Fibroblast of lung (primary cell): Measurements from ENCODE around the gene METRNL. TPM values are rescaled to one million over a fixed set of nuclear protein-coding genes. Genes with fewer than 3 reads are reported as not detected.

ENCODE experiments used
- DNase-seq, 2 donors: peaks; one replicate each; pipeline versions ENCODE4 v3.0.0 to v3.0.0-alpha.2; 2010; ENCODE audit warnings: low read depth in 2 of 2
- H2AFZ ChIP-seq: 2 replicates; pipeline ENCODE4 v1.5.1; 2012; ENCODE audit warnings: low read length, control low read depth, inconsistent platforms
- H3K27ac ChIP-seq: 2 replicates; pipeline ENCODE4 v1.5.1; 2011; ENCODE audit warnings: low read length, control low read depth; ENCODE audit not compliant: insufficient read depth
- H3K27me3 ChIP-seq: 2 replicates; pipeline ENCODE4 v1.5.1; 2011; ENCODE audit warnings: mild to moderate bottlenecking, low read length; ENCODE audit not compliant: control insufficient read depth, insufficient read depth
- H3K36me3 ChIP-seq: 2 replicates; pipeline ENCODE4 v1.5.1; 2011; ENCODE audit warnings: low read length; ENCODE audit not compliant: control insufficient read depth, insufficient read depth
- H3K4me1 ChIP-seq: 2 replicates; pipeline ENCODE4 v1.5.1; 2011; ENCODE audit warnings: low read length; ENCODE audit not compliant: control insufficient read depth, insufficient read depth; ENCODE audit errors: extremely low read depth
- H3K4me2 ChIP-seq: 2 replicates; pipeline ENCODE4 v1.5.1; 2011; ENCODE audit warnings: low read length, control low read depth; ENCODE audit not compliant: insufficient read depth; ENCODE audit errors: extremely low read depth
- H3K4me3 ChIP-seq, 4 experiments: fragments of 200-600 bp in 1 of 4; sonication (generic) in 1 of 4; replicated peaks in 1 of 4; 2 replicates each; pipeline ENCODE4 v1.5.1; 2011 to 2016; ENCODE audit warnings: low read length in 4 of 4, low read depth in 3 of 4, mild to moderate bottlenecking in 3 of 4, control low read depth in 2 of 4, inconsistent platforms in 1 of 4, mixed read lengths in 1 of 4; ENCODE audit not compliant: insufficient read depth in 1 of 4; ENCODE audit errors: control extremely low read depth in 1 of 4
- H3K79me2 ChIP-seq: 2 replicates; pipeline ENCODE4 v1.5.1; 2012; ENCODE audit warnings: mild to moderate bottlenecking, low read length, inconsistent platforms; ENCODE audit not compliant: control insufficient read depth, insufficient read depth
- H3K9ac ChIP-seq: 2 replicates; pipeline ENCODE4 v1.5.1; 2011; ENCODE audit warnings: mild to moderate bottlenecking, low read length, control low read depth; ENCODE audit not compliant: insufficient read depth
- H3K9me3 ChIP-seq: 2 replicates; pipeline ENCODE4 v1.5.1; 2012; ENCODE audit warnings: low read depth, low read length; ENCODE audit not compliant: control insufficient read depth, insufficient read depth
- H4K20me1 ChIP-seq: 2 replicates; pipeline ENCODE4 v1.5.1; 2011; ENCODE audit warnings: low read length; ENCODE audit not compliant: control insufficient read depth, insufficient read depth; ENCODE audit errors: extremely low read depth
- EZH2 ChIP-seq: IDR thresholded peaks from 2 replicates; pipeline ENCODE4 v1.5.1; 2012; ENCODE audit warnings: low read length, control low read depth, mild to moderate bottlenecking; ENCODE audit errors: missing control alignments
- polyA plus RNA-seq, 2 donors: library from polyadenylated mRNA; depleted of rRNA in 1 of 2; stranded (reverse) in 1 of 2; unstranded in 1 of 2; fragments of >200 nt; gene quantifications; 2 replicates each; pipeline ENCODE4 v1.2.1, GENCODE V29; 2011 to 2012; ENCODE audit warnings: missing spikeins in 1 of 2
- total RNA-seq: library from RNA; depleted of rRNA; stranded (reverse); fragments of >200 nt; gene quantifications from 2 replicates; pipeline ENCODE4 v1.2.1, GENCODE V29; 2014
- TF ChIP-seq, protein P1 (sequence below), 2 donors: IDR thresholded peaks in 1 of 2; conservative IDR thresholded peaks in 1 of 2; 1 replicate in 1 of 2; 2 replicates in 1 of 2; pipeline ENCODE4 v1.5.1; 2011 to 2012; ENCODE audit warnings: low read length in 2 of 2, control low read depth in 1 of 2, inconsistent platforms in 1 of 2, low read depth in 1 of 2, mild to moderate bottlenecking in 1 of 2

METRNL gene
- total and polyA plus RNA-seq, 2 donors (not counting 1 experiment from before 2014, with no cell fraction given): 27.0 to 120 TPM

DNA sequence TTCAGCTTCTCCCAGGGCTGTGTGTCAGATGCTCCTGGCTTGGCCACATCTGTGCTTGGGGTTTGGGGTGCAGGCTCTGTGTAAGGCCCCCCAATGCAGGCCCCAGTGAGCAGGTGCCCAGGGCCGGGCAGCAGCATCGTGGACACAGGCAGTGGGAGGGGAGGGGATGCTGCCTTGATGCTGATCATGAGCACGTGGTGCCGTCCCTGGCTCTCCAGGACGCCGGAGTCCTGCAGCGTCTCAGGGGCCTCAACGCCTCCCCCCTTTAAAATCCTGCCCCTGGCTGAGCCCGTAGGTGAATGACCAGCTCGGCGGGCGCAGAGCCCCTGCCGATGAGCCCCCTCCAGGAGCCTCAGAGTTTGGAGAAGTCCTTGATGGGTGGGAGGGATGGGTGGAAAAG lies 9.0 kb downstream of the METRNL start:
- peaks cover 80% of the 10 kb centered on the region for H3K79me2 ChIP-seq

DNA sequence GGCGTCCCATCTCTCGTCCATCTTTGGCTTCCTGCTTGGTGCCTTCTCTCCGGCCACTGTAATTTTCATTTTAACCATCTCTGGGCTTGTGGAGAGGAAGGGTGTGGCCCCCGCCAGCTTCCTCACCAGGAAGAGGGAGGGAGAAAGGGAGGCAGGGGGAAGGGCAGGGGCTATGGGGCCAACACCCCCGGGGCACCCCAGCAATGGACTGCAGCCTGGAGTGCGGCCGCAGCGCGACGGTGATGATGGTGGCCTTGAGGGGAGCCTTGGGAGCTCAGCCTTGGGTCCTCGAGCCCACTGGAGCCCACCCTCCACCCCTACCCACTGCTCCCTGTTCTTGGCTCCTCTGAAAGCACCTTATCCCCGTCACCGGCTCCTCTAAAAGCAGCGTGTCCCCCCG lies 9.5 kb downstream of the METRNL start:
- TF ChIP-seq, protein P1, sequence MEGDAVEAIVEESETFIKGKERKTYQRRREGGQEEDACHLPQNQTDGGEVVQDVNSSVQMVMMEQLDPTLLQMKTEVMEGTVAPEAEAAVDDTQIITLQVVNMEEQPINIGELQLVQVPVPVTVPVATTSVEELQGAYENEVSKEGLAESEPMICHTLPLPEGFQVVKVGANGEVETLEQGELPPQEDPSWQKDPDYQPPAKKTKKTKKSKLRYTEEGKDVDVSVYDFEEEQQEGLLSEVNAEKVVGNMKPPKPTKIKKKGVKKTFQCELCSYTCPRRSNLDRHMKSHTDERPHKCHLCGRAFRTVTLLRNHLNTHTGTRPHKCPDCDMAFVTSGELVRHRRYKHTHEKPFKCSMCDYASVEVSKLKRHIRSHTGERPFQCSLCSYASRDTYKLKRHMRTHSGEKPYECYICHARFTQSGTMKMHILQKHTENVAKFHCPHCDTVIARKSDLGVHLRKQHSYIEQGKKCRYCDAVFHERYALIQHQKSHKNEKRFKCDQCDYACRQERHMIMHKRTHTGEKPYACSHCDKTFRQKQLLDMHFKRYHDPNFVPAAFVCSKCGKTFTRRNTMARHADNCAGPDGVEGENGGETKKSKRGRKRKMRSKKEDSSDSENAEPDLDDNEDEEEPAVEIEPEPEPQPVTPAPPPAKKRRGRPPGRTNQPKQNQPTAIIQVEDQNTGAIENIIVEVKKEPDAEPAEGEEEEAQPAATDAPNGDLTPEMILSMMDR (conservative IDR thresholded peaks at IDR 0.05 in 1 of 2, IDR thresholded peaks at IDR 0.05 in 1 of 2; ENCODE audit: low read depth in 1 of 2, low read length in 2 of 2): no peak
- TF ChIP-seq EZH2: no peak
- Histone ChIP-seq H4K20me1 (no peaks in the 10 kb centered on the region), H3K79me2 (peaks cover 80% of the 10 kb centered on the region)

More for the DNA sequence above, 9.0 kb downstream of the METRNL start:
- TF ChIP-seq, protein P1 (conservative IDR thresholded peaks at IDR 0.05 in 1 of 2, IDR thresholded peaks at IDR 0.05 in 1 of 2; ENCODE audit: low read depth in 1 of 2, low read length in 2 of 2): no peak
- TF ChIP-seq EZH2: no peak
- H3K4me2 ChIP-seq: no peak overlapping the region
- H2AFZ ChIP-seq: no peak overlapping the region
- peaks cover 16% of the 10 kb centered on the region for H3K4me1 ChIP-seq
- no peak overlapping the region for H3K4me3 ChIP-seq
- no peaks in the 10 kb centered on the region for H4K20me1 ChIP-seq
- no peak overlapping the region for H3K9ac ChIP-seq
- no peaks in the 10 kb centered on the region for H3K9me3 ChIP-seq
- H3K27me3 ChIP-seq: no peaks in the 10 kb centered on the region
- H3K36me3 ChIP-seq: peaks cover 21% of the 10 kb centered on the region
- DNase-seq: no peak
- H3K27ac ChIP-seq: no peak overlapping the region

DNA sequence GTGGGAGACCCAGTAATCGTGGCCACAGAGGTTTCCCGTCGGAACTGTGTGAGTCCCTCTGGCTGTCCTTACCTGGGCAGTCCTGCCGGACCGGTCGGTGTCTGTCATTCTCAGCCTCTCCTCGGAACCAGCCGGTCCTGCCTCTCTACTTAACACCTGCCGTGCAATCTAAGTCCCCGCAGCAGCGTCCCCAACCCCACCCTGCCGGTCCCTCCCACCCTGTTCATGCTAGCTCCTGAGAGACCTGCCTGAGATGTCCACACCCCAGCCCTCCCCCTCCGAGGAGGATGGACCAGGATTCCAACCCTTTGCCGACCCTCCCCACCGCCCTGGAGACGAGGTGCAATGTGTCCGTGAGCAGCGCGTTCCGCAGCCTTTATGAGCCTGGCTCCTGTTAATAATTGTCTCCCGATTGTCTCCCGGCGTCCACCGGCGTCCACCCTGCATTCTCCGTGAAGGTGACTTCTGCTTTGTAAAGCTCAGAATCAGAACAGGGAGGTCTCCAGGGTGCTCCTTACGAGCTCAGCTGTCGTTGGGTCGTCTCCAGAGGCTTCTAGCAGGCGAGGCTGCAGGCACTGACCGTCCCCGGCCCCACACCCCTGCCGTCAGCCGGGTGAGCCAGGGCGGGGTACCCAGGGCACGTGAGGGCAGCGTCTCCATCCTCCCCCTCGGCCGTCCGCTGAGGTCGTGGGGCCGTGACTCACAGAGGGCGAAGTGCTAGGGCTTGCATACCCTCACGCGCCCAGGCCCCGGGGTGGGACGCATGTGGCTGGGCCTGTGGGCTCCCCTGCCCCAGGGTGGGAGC lies 10.1 kb downstream of the METRNL start:
- H3K9ac ChIP-seq: no peak overlapping the region
- H3K4me2 ChIP-seq: no peak overlapping the region
- H3K79me2 ChIP-seq: peaks cover 77% of the 10 kb centered on the region
- no peaks in the 10 kb centered on the region for H3K9me3 ChIP-seq
- H3K4me1 ChIP-seq: peaks cover 11% of the 10 kb centered on the region
- H3K27ac ChIP-seq: no peak overlapping the region
- H4K20me1 ChIP-seq: no peaks in the 10 kb centered on the region
- H2AFZ ChIP-seq: no peak overlapping the region
- peaks cover 27% of the 10 kb centered on the region for H3K36me3 ChIP-seq
- H3K4me3 ChIP-seq: no peak overlapping the region
- no peaks in the 10 kb centered on the region for H3K27me3 ChIP-seq
- TF ChIP-seq, protein P1 (conservative IDR thresholded peaks at IDR 0.05 in 1 of 2, IDR thresholded peaks at IDR 0.05 in 1 of 2; ENCODE audit: low read depth in 1 of 2, low read length in 2 of 2): no peak
- TF ChIP-seq EZH2: no peak
- no peak for DNase-seq

More for the DNA sequence above, 9.5 kb downstream of the METRNL start:
- Histone ChIP-seq H3K27ac (no peak overlapping the region), H3K36me3 (peaks cover 23% of the 10 kb centered on the region), H3K4me2 (no peak overlapping the region), H3K9me3 (no peaks in the 10 kb centered on the region), H3K4me1 (peaks cover 16% of the 10 kb centered on the region), H3K9ac (peak overlapping the region; percentile 2), H3K4me3 (no peak overlapping the region), H2AFZ (no peak overlapping the region), H3K27me3 (no peaks in the 10 kb centered on the region)
- DNase-seq: no peak
